ENCODE results near the gene PGM1. TPM values are rescaled to one million over a fixed set of nuclear protein-coding genes. Genes with fewer than 3 reads are reported as not detected.

The PGM1 gene
- total RNA-seq, 1 donor, result 128 TPM

DNA sequence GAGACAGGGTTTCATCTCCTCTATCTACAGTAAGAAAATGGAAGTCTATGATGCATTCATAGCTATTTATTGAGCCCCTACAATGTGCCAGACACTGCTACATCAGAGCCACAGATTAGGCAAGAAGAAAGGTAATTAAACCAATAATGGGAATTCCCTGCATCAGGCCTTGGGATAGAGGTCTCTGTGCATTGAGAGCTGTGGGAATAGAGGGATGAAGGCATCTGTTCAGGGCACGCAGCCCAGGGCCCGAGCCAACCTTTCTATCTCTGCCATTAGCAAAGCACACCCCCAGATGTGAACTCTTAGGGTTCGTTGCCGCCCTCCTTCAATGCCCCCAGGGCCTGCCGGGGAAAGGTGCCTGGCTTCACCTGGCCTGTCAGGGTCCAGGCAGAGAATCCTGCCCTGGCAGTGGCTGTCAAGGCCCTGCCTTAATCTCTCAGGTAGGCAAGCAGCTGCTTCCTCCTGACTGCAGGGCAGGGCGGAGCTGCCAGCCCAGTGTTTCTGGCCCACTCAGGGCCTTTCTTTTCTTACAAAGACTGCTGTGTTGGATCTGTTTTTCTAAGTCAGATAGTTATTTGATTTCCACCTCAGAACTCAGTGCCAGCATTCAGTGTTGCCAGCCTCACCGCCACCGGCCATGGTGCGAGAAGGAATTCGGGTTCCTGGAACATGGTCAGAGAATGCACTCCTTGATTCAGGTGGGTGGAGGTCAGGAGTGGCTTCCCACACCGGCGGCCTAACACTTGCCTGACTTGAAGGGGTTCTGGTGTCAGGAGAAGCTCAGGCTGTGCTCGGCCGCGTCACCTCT is 76.1 kb downstream of the PGM1 start:
- H3K79me2 ChIP-seq (ENCODE audit: insufficient read depth, low read length), result no peaks in the 10 kb centered on the region
- no peak overlapping the region for H3K4me3 ChIP-seq (ENCODE audit: insufficient read depth, low read length)
- H3K27ac ChIP-seq (ENCODE audit: low read depth, low read length), result no peak overlapping the region
- H3K9me3 ChIP-seq (ENCODE audit: low read depth, low read length), result no peaks in the 10 kb centered on the region
- H4K20me1 ChIP-seq (ENCODE audit: insufficient read depth, low read length), result no peaks in the 10 kb centered on the region
- TF ChIP-seq, protein P1, sequence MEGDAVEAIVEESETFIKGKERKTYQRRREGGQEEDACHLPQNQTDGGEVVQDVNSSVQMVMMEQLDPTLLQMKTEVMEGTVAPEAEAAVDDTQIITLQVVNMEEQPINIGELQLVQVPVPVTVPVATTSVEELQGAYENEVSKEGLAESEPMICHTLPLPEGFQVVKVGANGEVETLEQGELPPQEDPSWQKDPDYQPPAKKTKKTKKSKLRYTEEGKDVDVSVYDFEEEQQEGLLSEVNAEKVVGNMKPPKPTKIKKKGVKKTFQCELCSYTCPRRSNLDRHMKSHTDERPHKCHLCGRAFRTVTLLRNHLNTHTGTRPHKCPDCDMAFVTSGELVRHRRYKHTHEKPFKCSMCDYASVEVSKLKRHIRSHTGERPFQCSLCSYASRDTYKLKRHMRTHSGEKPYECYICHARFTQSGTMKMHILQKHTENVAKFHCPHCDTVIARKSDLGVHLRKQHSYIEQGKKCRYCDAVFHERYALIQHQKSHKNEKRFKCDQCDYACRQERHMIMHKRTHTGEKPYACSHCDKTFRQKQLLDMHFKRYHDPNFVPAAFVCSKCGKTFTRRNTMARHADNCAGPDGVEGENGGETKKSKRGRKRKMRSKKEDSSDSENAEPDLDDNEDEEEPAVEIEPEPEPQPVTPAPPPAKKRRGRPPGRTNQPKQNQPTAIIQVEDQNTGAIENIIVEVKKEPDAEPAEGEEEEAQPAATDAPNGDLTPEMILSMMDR (IDR thresholded peaks at IDR 0.05; ENCODE audit: extremely low read depth, low read depth, low read length), result no peak
- no peaks in the 10 kb centered on the region for H3K36me3 ChIP-seq (ENCODE audit: insufficient read depth, low read length)
- peaks cover 3% of the 10 kb centered on the region for H3K4me1 ChIP-seq (ENCODE audit: insufficient read depth, low read length)
- H3K4me2 ChIP-seq (ENCODE audit: insufficient read depth, low read length), result no peak overlapping the region
- H2AFZ ChIP-seq (ENCODE audit: low read length), result no peak overlapping the region
- DNase-seq (ENCODE audit: insufficient read length, low spot score, missing footprints), result no peak
- H3K27me3 ChIP-seq (ENCODE audit: insufficient read depth, low read length), result no peaks in the 10 kb centered on the region

DNA sequence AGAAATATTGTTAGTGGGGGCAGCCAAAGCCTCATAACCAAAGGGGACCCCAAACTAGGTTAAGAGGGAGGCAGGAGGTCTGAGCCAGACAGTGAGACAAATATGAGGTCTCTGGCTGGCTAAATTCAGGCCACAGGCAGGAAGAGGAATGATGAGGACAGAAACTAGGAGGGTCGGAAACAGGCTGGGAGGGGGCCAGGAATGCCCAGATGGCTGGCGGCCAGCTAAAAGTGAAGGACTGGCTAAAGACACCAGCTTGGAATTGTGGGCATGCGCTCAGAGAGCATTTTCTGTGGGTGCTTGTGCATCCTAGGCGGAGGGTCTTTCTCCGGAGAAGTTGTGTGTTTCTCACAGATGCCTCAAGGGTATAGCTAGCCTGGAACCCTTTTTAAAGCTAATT is 77.0 kb downstream of the PGM1 start:
- H3K79me2 ChIP-seq (ENCODE audit: insufficient read depth, low read length), result no peaks in the 10 kb centered on the region
- TF ChIP-seq, protein P1 (IDR thresholded peaks at IDR 0.05; ENCODE audit: extremely low read depth, low read depth, low read length), result no peak
- H4K20me1 ChIP-seq (ENCODE audit: insufficient read depth, low read length), result no peaks in the 10 kb centered on the region
- no peak overlapping the region for H3K4me3 ChIP-seq (ENCODE audit: insufficient read depth, low read length)
- H3K4me1 ChIP-seq (ENCODE audit: insufficient read depth, low read length), result peaks cover 9% of the 10 kb centered on the region
- no peak overlapping the region for H3K27ac ChIP-seq (ENCODE audit: low read depth, low read length)
- no peak for DNase-seq (ENCODE audit: insufficient read length, low spot score, missing footprints)
- H3K27me3 ChIP-seq (ENCODE audit: insufficient read depth, low read length), result no peaks in the 10 kb centered on the region
- no peaks in the 10 kb centered on the region for H3K9me3 ChIP-seq (ENCODE audit: low read depth, low read length)
- H2AFZ ChIP-seq (ENCODE audit: low read length), result no peak overlapping the region
- no peak overlapping the region for H3K4me2 ChIP-seq (ENCODE audit: insufficient read depth, low read length)
- no peaks in the 10 kb centered on the region for H3K36me3 ChIP-seq (ENCODE audit: insufficient read depth, low read length)

DNA sequence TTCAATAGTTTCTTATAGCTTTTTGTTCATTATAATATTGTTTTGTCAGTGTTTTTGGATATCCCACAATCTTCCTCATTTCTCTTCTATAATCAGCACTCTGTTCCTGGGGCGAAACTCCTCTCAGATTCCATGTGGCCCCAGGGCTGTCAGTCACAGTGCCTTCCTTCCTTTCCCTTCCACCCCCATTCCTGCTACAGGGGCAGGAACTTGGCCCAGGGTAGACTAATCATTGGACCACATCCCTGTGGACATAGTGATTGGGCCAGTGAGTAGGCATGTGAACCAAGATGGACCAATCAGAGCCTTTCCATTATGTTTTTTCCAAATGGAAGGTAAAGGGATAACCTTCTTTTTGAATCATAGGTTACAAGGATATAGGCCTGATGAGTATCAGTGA is 78.3 kb downstream of the PGM1 start:
- H3K4me1 ChIP-seq (ENCODE audit: insufficient read depth, low read length), result peaks cover 9% of the 10 kb centered on the region
- H2AFZ ChIP-seq (ENCODE audit: low read length), result no peak overlapping the region
- no peaks in the 10 kb centered on the region for H3K79me2 ChIP-seq (ENCODE audit: insufficient read depth, low read length)
- no peak overlapping the region for H3K4me3 ChIP-seq (ENCODE audit: insufficient read depth, low read length)
- H3K4me2 ChIP-seq (ENCODE audit: insufficient read depth, low read length), result no peak overlapping the region
- H4K20me1 ChIP-seq (ENCODE audit: insufficient read depth, low read length), result no peaks in the 10 kb centered on the region
- no peaks in the 10 kb centered on the region for H3K27me3 ChIP-seq (ENCODE audit: insufficient read depth, low read length)
- H3K27ac ChIP-seq (ENCODE audit: low read depth, low read length), result no peak overlapping the region
- H3K36me3 ChIP-seq (ENCODE audit: insufficient read depth, low read length), result no peaks in the 10 kb centered on the region
- DNase-seq (ENCODE audit: insufficient read length, low spot score, missing footprints), result no peak
- no peaks in the 10 kb centered on the region for H3K9me3 ChIP-seq (ENCODE audit: low read depth, low read length)
- TF ChIP-seq, protein P1 (IDR thresholded peaks at IDR 0.05; ENCODE audit: extremely low read depth, low read depth, low read length), result no peak

DNA sequence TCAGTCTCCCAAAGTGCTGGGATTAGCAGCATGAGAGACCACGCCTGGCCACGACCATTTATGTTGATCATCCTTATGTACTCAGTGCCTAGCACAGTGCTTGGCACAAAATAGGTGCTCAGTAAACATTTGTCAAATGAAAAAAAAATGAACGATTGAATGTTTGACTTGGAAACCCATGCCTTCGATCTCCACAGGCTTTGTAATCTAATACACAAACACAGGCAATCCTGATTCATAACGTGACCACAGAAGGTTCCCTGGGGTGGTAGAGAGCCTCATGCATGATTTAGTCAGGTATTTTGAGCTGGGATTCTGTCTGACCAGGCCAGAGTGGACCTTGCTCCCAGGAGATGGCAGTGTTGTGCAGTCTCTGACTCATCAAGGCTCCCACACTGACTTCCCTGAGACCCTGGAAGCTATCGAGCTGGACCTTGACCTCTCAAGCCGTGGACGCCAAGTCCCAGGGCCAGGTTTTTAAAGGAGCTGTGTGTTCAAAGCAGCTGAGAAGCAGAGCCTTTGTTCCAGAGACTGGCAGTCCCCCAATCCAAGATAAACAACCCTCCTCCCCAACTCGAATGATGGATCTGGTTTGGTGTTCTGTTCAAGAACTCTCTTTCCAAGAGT is 81.1 kb downstream of the PGM1 start:
- H3K4me1 ChIP-seq (ENCODE audit: insufficient read depth, low read length), result peaks cover 9% of the 10 kb centered on the region
- no peaks in the 10 kb centered on the region for H4K20me1 ChIP-seq (ENCODE audit: insufficient read depth, low read length)
- DNase-seq (ENCODE audit: insufficient read length, low spot score, missing footprints), result peak; percentile 94
- H3K4me3 ChIP-seq (ENCODE audit: insufficient read depth, low read length), result no peak overlapping the region
- H3K9me3 ChIP-seq (ENCODE audit: low read depth, low read length), result peaks cover 2% of the 10 kb centered on the region
- H3K79me2 ChIP-seq (ENCODE audit: insufficient read depth, low read length), result no peaks in the 10 kb centered on the region
- TF ChIP-seq, protein P1 (IDR thresholded peaks at IDR 0.05; ENCODE audit: extremely low read depth, low read depth, low read length), result peak; percentile 96
- H3K27ac ChIP-seq (ENCODE audit: low read depth, low read length), result peak overlapping the region; percentile 51
- no peaks in the 10 kb centered on the region for H3K36me3 ChIP-seq (ENCODE audit: insufficient read depth, low read length)
- H2AFZ ChIP-seq (ENCODE audit: low read length), result peak overlapping the region; percentile 43
- H3K27me3 ChIP-seq (ENCODE audit: insufficient read depth, low read length), result no peaks in the 10 kb centered on the region
- peak overlapping the region; percentile 58 for H3K4me2 ChIP-seq (ENCODE audit: insufficient read depth, low read length)

Measured in osteoblast (primary cell).